ENCODE data around the gene TTC28.
"Not testable (repeated sequence)": the region's sequence is repeated elsewhere in the genome, so short reads cannot be mapped to it uniquely, and the experiment has no call there.

The TTC28 gene

DNA sequence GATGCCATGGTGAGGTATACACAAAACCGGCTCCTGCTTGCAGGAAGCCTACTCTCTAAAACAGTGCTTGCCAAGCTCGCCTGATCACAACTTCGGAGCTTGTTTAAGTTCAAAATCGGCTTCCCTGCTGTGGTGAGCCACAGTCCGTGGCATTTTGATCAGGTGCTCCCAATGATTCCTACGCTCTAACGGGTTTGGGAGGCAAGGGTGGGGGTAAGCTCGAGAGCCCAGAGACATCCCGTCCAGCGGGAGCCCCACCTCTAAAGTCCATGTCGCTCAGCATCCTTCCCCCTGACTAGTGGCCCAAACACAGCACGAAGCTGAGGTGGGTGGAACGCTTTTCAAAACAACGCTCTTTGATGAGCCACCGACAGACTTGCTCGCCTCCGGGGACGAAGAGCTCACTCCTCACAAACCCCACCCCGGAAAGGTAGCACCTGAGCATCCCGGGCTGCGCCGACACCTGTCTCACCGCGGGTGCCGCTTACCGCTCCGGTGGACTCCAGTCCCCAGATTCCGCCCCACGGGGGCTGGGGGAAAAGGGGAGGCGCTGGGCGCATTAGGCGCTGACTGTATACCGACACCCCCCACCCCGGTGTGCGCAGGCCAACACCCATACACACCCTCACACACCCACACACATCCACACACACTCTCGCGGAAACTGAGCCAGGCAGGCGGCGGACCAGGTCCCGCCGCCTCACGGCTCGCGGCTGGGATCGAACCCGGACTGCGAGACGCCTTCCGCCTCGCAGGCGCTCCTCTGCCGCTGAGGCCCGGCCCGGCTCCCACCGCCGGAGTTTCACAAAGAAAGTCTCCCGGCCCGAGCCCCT, 646 bp downstream of the TTC28 start:
- DNase-seq (ENCODE audit: insufficient read length, low spot score); FAIRE-seq: not testable (repeated sequence)

DNA sequence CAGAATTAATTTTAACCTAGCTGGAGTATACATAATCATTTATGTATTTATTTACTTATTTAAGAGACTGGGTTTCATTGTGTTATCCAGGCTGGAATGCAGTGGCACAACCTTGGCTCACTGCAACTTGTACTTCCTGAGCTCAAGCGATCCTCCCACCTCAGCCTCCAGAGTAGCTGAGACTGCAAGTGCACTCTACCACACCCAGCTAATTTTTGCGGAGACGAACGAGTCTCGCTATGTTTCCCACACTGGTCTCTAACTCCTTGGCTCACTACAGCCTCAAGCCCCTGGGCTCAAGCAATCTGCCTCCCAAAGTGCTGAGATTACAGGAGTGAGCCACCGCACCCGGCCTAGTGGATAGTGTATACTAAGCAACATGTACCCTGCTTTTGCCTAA, 1.5 kb downstream of the TTC28 start:
- not testable (repeated sequence) for DNase-seq (ENCODE audit: insufficient read length, low spot score); FAIRE-seq

DNA sequence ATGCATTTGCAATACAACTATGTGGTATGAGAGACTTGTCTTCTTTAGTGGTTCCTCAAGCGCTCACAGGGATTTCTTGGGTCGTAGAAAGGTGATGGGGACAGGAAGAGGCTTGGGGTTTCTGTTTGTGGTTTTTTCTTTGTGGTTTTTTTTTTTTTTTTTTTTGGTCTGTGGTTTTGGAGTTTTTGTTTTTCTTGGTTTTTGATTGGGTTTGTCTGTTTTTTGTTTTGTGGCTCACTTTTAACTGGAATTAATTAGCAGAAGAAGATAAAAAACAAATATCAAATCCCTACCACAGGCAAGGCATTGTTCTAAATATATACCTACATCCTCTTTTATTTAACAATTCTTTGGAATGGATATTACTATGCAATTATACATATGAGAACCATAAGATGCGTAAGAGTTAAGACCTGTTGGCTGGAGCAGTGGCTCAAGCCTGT, 5.5 kb downstream of the TTC28 start:
- peak; percentile 41 for DNase-seq (ENCODE audit: insufficient read length, low spot score)
- FAIRE-seq, result no peak

DNA sequence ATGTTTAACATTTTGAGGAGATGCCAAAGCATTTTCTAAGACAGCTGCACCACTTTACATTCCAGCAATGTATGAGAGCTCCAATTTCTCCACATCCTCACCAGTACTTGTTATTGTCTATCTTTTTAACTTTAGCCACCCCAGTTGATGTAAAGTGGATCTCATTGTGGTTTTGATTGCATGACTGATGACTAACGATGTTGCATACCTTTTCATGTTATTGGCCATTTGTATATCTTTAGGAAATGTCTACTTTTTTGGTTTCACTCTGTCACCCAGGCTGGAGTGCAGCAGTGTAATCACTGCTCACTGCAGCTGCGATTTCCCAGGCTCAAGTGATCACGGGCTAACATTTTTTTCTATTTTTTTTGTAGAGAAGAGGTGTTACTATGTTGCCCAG, 8.9 kb downstream of the TTC28 start:
- no peak for DNase-seq (ENCODE audit: insufficient read length, low spot score)
- FAIRE-seq, result no peak

DNA sequence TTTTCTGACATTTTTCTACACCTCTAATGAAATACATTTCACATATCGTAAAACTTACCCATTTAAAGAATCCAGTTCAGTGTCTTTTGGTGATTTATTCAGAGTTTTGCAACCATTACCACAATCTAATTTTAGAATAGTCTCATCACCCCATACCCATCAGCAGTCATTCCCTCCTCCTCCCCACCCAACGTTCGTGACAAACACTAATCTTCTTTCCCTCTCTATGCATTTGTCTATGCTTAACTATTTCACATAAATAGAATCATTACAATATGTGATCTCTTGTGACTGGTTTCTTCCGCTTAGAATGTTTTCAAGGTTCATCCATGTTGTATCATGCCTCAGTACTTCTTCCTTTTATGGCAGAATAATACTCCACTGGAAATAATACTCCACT, 9.5 kb downstream of the TTC28 start:
- FAIRE-seq (no peak), DNase-seq (ENCODE audit: insufficient read length, low spot score) (no peak)

DNA sequence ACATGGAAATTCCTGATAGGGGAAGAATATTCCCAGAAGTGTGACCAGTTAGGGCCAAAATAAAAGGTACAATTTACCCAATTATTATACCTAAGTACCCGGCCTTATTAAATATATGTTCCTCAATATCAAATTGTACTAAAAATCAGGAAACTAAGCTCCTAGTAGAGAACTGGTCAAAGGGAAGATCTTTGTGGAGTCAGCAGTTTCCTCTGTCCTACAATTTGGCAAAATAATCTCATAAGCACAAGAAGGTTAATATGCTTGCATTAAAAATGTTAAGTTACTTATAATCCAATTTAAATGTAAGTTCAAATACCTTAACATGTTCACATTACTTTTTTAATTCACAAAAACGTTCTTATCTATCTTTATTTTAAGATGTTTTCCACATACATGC, 10.3 kb downstream of the TTC28 start:
- DNase-seq (ENCODE audit: insufficient read length, low spot score) (no peak), FAIRE-seq (no peak)

DNA sequence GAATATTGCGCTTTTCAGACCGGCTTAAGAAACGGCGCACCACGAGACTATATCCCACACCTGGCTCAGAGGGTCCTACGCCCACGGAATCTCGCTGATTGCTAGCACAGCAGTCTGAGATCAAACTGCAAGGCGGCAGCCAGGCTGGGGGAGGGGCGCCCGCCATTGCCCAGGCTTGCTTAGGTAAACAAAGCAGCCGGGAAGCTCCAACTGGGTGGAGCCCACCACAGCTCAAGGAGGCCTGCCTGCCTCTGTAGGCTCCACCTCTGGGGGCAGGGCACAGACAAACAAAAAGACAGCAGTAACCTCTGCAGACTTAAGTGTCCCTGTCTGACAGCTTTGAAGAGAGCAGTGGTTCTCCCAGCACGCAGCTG, 16.1 kb downstream of the TTC28 start:
- not testable (repeated sequence) for DNase-seq (ENCODE audit: insufficient read length, low spot score); FAIRE-seq

DNA sequence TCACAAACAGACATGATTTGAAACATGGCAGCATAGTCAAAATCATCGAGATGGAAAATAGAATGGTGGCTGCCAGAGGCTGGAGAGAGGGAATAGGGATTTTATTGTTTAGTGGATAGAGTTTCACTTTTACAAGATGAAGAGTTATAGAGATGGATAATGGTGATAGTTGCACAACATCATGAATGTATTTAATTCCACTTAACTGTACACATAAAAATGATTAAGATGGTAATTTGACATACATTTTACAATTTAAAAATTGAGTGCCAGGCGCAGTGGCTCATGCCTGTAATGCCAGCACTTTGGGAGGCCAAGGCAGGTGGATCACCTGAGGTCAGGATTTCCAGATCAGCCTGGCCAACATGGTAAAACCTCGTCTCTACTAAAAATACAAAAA, 21.2 kb downstream of the TTC28 start:
- FAIRE-seq, result no peak
- no peak for DNase-seq (ENCODE audit: insufficient read length, low spot score)

DNA sequence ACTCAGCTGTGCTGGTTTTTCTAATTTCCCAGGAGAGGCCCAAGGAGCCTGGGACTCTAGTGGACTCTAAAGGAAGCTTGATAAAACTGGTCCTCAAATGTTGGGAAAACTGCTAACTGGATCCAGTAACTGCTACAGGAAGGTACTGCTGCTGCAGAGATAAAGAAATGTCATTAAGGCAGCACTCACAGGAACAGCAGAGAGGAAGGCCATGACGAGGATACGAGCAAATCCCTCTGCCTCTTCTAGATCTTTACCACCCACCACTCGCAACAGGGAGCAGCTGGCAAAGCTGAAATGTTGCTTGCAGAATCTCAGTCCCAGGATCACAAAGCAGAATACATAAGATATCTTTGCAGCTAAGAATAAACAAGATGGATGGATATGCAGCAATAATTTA, 23.5 kb downstream of the TTC28 start:
- FAIRE-seq, result no peak

DNA sequence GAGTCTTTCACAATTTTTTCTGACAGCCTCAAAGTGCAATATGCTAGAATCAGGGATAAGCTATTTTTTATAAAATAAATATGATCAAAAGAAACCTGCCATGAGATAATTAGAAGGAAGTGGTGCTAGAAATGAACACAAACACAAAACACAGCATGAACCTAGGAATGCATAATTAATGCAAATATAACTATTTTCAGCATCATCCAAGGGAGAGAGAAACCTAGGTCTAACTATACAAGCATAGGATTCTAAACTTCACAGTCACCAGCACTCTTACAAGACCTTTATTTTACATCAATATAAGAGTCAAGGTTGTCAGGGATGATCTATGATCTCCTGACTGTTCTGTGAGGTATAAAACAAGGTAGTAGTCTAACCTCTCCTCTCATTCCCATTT, 29.2 kb downstream of the TTC28 start:
- FAIRE-seq (no peak), DNase-seq (ENCODE audit: insufficient read length, low spot score) (no peak)

More for the DNA sequence above, 23.5 kb downstream of the TTC28 start:
- DNase-seq (ENCODE audit: insufficient read length, low spot score), result no peak

DNA sequence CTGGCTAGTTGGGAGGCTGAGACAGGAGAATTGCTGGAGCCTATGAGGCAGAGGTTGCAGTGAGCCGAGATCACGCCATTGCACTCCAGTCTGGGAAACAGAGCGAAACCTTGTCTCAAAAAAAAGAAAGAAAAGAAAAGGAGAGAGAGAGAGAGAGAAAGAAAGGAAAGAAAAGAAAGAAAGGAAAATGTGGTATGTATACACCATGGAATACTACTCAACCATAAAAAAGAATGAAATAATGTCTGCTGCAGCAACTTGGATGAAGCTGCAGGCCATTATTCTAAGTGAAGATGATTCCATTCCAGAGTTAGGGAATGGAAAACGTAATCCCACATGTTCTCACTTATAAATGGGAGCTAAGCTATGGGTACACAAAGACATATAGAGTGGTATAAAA, 30.8 kb downstream of the TTC28 start:
- no peak for FAIRE-seq

DNA sequence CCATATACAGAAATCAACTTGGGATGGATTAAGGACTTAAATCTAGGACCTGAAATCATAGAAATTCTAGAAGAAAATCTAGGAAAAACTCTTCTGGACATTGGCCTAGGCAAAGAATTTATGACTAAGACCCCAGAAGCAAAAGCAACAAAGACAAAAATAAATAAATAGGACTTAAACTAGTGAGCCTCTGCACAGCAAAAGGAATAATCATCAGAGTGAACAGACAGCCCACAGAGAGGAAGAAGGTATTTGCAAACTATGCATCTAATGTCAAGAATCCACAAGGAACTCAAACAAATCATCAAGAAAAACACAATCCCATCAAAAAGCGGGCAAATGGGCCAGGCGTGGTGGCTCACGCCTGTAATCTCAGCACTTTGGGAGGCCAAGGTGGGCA, 32.4 kb downstream of the TTC28 start:
- DNase-seq (ENCODE audit: insufficient read length, low spot score) (no peak), FAIRE-seq (no peak)

More for the DNA sequence above, 30.8 kb downstream of the TTC28 start:
- no peak for DNase-seq (ENCODE audit: insufficient read length, low spot score)

DNA sequence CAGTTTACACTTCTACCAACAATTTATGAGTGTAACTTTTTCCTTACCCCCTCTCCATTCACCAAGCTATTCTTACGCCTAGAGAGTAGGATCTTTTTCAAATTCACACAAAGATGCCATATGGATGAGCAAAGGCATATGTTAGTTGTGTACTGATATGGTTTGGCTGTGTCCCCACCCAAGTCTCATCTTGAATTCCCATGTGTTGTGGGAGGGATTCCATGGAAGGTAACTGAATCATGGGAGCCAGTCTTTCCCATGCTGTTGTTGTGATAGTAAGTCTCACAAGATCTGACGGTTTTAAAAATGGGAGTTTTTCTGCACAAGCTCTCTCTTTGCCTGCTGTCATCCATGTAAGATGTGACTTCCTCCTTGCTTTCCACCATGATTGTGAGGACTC, 40.3 kb downstream of the TTC28 start:
- FAIRE-seq, result no peak
- no peak for DNase-seq (ENCODE audit: insufficient read length, low spot score)

DNA sequence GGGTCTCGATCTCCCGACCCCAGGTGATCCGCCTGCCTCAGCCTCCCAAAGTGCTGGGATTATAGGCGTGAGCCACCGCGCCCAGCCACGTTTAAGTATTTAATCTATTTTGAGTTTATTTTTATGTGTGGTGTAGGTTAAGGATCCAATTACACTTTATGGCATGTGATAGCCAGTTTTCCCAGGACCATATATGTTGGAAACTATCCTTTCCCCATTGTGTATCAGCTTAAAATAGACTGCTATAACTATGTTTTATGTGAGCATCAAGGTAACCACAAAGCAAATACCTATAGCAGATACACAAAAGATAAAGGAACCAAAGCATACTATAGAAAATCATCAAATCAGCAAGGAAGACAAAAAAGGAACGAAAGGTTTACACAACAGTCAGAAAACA, 42.4 kb downstream of the TTC28 start:
- FAIRE-seq (no peak), DNase-seq (ENCODE audit: insufficient read length, low spot score) (no peak)

DNA sequence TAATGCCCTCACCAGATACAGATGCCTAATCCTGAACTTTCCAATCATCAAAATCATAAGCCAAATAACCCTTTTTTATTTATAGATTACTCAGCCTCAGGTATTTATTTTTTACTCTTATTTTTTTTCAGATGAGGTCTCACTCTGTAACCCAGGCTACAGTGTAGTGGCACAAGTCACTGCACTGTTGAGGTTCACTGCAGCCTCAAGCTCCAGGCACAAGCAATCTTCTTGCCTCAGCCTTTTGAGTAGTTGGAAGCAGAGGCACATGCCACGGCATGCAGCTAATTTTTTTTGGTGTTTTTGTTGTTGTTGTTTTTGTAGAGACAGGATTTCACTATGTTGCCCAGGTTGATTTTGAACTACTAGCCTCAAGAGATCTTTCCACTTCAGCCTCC, 49.5 kb downstream of the TTC28 start:
- DNase-seq (ENCODE audit: insufficient read length, low spot score), result no peak
- FAIRE-seq, result no peak

DNA sequence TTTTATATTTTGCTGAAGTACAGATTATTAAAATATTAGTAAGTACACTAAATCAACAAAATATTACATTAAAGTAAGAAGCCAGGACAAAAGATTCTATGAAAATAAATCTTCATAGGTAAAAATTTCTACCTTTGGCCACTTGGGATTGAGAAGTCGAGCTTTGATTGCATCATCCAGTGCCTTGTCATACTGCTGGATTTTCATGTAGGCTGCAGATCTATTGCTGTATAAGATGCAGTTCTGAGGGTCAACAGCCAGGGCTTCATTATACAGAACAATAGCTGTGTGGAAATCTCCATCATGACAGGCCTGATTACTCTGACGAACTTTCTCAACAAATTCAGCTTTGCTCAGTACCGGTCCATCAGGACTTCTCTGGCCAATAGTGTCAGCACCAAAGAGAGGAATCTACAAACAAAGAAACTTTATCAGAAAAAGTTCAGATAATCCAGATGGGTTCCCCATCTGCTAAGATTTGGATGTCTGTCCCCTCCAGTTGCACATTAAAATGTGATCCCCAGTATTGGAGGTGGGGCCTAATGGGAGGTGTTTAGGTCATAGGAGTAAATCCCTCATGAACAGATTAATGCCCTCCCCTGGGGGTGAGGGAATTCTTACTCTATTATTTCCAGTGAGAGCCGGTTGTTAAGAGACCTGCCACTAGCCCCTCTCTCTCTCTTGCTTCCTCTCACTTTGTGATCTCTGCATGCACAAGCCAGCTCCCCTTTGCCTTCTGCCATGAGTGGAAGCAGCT, 50.0 kb downstream of the TTC28 start:
- no peak for FAIRE-seq
- no peak for DNase-seq (ENCODE audit: insufficient read length, low spot score)

DNA sequence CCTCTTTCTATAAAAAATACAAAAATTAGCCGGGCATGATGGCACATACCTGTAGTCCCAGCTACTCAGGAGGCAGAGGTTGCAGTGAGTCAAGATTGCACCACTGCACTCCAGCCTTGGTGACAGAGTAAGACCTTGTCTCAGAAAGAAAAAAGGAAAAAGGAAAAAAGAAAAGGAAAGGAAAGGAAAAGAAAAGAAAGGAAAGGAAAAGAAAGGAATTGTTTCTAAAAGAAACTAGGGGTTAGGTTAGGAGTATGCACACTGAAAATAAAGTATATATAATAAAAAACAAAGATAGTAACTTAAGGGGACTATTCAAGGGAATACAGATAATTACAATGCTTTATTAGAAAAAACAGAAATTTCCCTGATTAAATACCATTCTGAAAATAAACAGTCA, 50.9 kb downstream of the TTC28 start:
- FAIRE-seq, result no peak

DNA sequence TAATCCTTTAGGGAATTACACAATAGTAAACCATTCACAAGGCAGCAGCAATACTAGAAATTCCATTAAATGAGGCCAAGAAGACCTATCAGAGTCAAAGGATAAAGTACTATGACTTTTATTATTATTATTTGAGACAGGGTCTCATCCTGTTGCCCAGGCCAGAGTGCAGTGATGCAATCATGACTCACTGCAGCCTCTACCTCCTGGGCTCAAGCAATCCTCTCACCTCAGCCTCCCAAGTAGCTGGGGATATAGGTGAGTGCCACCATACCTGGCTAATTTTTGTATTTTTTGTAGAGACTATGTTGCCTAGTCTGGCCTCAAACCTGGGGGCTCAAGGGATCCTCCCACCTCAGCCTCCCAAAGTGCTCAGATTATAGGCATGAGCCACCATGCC, 51.8 kb downstream of the TTC28 start:
- no peak for DNase-seq (ENCODE audit: insufficient read length, low spot score)
- FAIRE-seq, result no peak

More for the DNA sequence above, 50.9 kb downstream of the TTC28 start:
- no peak for DNase-seq (ENCODE audit: insufficient read length, low spot score)

DNA sequence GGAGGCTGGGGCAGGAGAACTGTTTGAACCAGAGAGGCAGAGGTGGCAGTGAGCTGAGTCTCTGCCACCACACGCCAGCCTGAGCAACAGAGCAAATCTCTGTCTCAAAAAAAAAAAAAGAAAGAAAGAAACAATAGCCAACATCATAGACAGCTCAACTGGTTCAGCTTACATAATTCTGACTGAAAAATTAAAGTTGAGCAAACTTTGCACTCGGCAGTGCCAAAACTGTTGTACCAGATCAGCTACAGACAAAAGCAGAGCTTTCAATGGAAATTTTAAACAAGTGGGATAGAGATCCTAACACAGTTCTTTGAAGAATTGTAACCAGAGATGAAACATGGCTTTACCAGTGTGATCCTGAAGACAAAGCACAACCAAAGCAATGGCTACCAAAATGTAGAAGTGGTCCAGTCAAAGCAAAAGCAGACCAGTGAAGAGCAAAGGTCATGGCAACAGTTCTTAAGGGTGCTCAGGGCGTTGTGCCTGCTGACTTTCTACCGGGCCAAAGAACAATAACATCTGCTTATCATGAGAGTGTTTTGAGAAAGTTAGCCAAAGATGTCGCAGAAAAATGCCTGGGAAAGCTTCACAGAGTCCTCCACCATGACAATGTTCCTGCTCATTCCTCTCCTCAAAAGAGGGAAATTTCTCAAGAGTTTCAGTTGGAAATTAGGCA, 59.3 kb downstream of the TTC28 start:
- no peak for FAIRE-seq
- DNase-seq (ENCODE audit: insufficient read length, low spot score), result no peak

DNA sequence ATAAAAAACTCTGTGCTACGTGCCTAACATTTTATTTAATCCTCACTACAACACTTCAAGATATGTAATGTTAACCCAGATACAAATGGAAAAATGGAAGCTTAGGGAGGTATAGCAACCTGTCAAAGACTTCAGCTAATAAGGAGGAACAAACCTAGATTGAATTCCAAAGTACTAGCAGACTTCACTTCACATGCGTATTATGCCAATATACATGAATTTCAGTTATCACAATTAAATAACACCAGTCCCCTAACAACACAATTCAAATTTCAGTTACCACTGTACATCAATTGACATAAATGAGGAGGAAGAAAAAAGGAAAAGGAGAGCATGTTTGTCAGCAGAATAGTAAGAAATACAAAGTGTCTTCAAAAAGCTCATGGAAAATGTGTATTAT, 60.4 kb downstream of the TTC28 start:
- no peak for FAIRE-seq
- DNase-seq (ENCODE audit: insufficient read length, low spot score), result no peak

DNA sequence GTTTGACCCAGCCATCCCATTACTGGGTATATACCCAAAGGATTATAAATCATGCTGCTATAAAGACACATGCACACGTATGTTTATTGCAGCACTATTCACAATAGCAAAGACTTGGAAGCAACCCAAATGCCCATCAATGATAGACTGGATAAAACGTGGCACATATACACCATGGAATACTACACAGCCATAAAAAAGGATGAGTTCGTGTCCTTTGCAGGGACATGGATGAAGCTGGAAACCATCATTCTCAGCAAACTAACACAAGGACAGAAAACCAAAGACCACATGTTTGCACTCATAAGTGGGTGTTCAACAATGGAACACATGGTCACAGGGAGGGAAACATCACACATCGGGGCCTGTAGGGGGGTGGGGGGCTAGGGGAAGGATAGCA, 64.2 kb downstream of the TTC28 start:
- DNase-seq (ENCODE audit: insufficient read length, low spot score); FAIRE-seq: not testable (repeated sequence)
